ENCODE results near the gene MATK. TPM values are rescaled to one million over a fixed set of nuclear protein-coding genes. Genes with fewer than 3 reads are reported as not detected.
"Not testable (repeated sequence)": the region's sequence is repeated elsewhere in the genome, so short reads cannot be mapped to it uniquely, and the experiment has no call there.

MATK gene
- total RNA-seq, 1 donor = 160 TPM

GRCh38 chr19:3773814-3774515, 12.2 kb downstream of the MATK start:
- no peak for DNase-seq (ENCODE audit: low read depth in 2 of 3, low spot score in 2 of 3)

GRCh38 chr19:3771906-3772455, 14.2 kb downstream of the MATK start, which contains the start of gene RAX2:
TSS of gene RAX2 (minus strand) at chr19:3772228. CDS start at chr19:3771742, 486 bp downstream.
- no peak for DNase-seq (ENCODE audit: low read depth in 2 of 3, low spot score in 2 of 3)

- no peak for DNase-seq (ENCODE audit: low read depth in 2 of 3, low spot score in 2 of 3)
Measured at GRCh38 chr19:3771000-3771905, 14.9 kb downstream of the MATK start.

- DNase-seq (ENCODE audit: low read depth in 2 of 3, low spot score in 2 of 3) = no peak
Measured at GRCh38 chr19:3770136-3770999, 15.8 kb downstream of the MATK start.

- DNase-seq (ENCODE audit: low read depth in 2 of 3, low spot score in 2 of 3) = no peak
Measured at GRCh38 chr19:3769494-3769893, 16.7 kb downstream of the MATK start.

- DNase-seq (ENCODE audit: low read depth in 2 of 3, low spot score in 2 of 3) = no peak
Measured at GRCh38 chr19:3768748-3769099, 17.5 kb downstream of the MATK start.

- DNase-seq (ENCODE audit: low read depth in 2 of 3, low spot score in 2 of 3) = no peak
Measured at GRCh38 chr19:3768015-3768747, 18.0 kb downstream of the MATK start.

- DNase-seq (ENCODE audit: low read depth in 2 of 3, low spot score in 2 of 3) = no peak
Measured at GRCh38 chr19:3767050-3767449, 19.1 kb downstream of the MATK start.

GRCh38 chr19:3766520-3766919, 19.7 kb downstream of the MATK start:
- no peak for DNase-seq (ENCODE audit: low read depth in 2 of 3, low spot score in 2 of 3)

- not testable (repeated sequence) for DNase-seq (ENCODE audit: low read depth in 2 of 3, low spot score in 2 of 3)
Measured at GRCh38 chr19:3765757-3766156, 20.4 kb downstream of the MATK start.

- no peak for DNase-seq (ENCODE audit: low read depth in 2 of 3, low spot score in 2 of 3)
Measured at GRCh38 chr19:3765121-3765520, 21.1 kb downstream of the MATK start.

- DNase-seq (ENCODE audit: low read depth in 2 of 3, low spot score in 2 of 3) = peak; percentile 99 to 100 (median 100)
Measured at GRCh38 chr19:3762501-3763459, 23.4 kb downstream of the MATK start, which contains the start of gene MRPL54. TSS of gene MRPL54 (plus strand) at chr19:3762682. CDS start at chr19:3762701, 19 bp downstream.

GRCh38 chr19:3762130-3762473, 24.1 kb downstream of the MATK start:
- no peak for DNase-seq (ENCODE audit: low read depth in 2 of 3, low spot score in 2 of 3)

- peak; percentile 92 to 97 (median 95) for DNase-seq (ENCODE audit: low read depth in 2 of 3, low spot score in 2 of 3)
Measured at GRCh38 chr19:3761382-3762129, 24.6 kb downstream of the MATK start, which contains the start of gene APBA3. TSS of gene APBA3 (minus strand) at chr19:3761692. CDS start at chr19:3760264, 1,428 bp downstream.

GRCh38 chr19:3760871-3761361, 25.3 kb downstream of the MATK start:
- DNase-seq (ENCODE audit: low read depth in 2 of 3, low spot score in 2 of 3) = no peak

- no peak for DNase-seq (ENCODE audit: low read depth in 2 of 3, low spot score in 2 of 3)
Measured at GRCh38 chr19:3759482-3760254, 26.5 kb downstream of the MATK start.

GRCh38 chr19:3758297-3758696, 27.9 kb downstream of the MATK start:
- DNase-seq (ENCODE audit: low read depth in 2 of 3, low spot score in 2 of 3) = not testable (repeated sequence)

Data from hematopoietic multipotent progenitor cell (in vitro differentiated cells).